Esophagus muscularis mucosa (tissue), 4 donors: ENCODE measurements around the gene DYNC1LI1.

Experiments used
- EP300 ChIP-seq: sonication (generic); formaldehyde crosslinking; IDR thresholded peaks from one replicate; pipeline ENCODE4 v1.6.1; 2017; ENCODE audit warnings: antibody characterized with exemption
- POLR2A ChIP-seq: fragments of 450-650 bp; IDR thresholded peaks from one replicate; pipeline ENCODE4 v1.6.1; 2017; ENCODE audit warnings: antibody characterized with exemption, moderate library complexity, mild to moderate bottlenecking, low read depth
- POLR2AphosphoS5 ChIP-seq, 2 donors: sonication (generic); formaldehyde crosslinking; IDR thresholded peaks; one replicate each; pipeline ENCODE4 v1.6.1; 2017; ENCODE audit warnings: antibody characterized with exemption in 2 of 2
- TF ChIP-seq, protein P1 (sequence below), 3 experiments: fragments of 200-600 bp in 2 of 3; fragments of 450-650 bp in 1 of 3; sonication (generic) in 2 of 3; IDR thresholded peaks; one replicate each; pipeline ENCODE4 v1.5.1; 2017 to 2019; ENCODE audit warnings: antibody characterized with exemption in 3 of 3, mild to moderate bottlenecking in 2 of 3, moderate library complexity in 1 of 3

DNA sequence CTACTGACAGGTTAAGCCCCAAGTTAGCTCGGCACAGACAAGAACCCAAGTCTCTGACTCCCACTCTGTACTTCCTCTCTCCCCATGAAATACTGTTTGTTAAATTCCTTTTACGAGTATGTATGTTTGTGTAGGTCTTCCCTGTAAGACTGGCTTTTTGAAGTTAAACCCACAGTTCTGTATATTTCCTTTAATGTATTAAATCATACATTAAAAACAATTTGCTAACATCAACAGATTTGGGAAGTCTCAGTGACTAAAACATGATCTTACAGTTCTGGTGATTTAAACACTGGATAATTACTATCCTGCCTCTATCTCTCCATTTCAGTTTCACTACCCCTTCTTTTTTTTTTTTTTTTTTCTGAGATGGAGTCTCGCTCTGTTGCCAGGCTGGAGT is 72.4 kb downstream of the DYNC1LI1 start:
- no peak for TF ChIP-seq EP300
- TF ChIP-seq, protein P1, sequence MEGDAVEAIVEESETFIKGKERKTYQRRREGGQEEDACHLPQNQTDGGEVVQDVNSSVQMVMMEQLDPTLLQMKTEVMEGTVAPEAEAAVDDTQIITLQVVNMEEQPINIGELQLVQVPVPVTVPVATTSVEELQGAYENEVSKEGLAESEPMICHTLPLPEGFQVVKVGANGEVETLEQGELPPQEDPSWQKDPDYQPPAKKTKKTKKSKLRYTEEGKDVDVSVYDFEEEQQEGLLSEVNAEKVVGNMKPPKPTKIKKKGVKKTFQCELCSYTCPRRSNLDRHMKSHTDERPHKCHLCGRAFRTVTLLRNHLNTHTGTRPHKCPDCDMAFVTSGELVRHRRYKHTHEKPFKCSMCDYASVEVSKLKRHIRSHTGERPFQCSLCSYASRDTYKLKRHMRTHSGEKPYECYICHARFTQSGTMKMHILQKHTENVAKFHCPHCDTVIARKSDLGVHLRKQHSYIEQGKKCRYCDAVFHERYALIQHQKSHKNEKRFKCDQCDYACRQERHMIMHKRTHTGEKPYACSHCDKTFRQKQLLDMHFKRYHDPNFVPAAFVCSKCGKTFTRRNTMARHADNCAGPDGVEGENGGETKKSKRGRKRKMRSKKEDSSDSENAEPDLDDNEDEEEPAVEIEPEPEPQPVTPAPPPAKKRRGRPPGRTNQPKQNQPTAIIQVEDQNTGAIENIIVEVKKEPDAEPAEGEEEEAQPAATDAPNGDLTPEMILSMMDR (IDR thresholded peaks at IDR 0.05): no peak
- TF ChIP-seq POLR2AphosphoS5 (IDR thresholded peaks at IDR 0.05): no peak
- no peak for TF ChIP-seq POLR2A
